H9 (cell line): ENCODE measurements around the gene RET. TPM values are rescaled to one million over a fixed set of nuclear protein-coding genes. Genes with fewer than 3 reads are reported as not detected.

ENCODE experiments used
- DNase-seq: peaks from one replicate; pipeline ENCODE4 v3.0.0-alpha.2; 2017
- H2AFZ ChIP-seq: one replicate; pipeline ENCODE4 v1.6.1; 2013; ENCODE audit warnings: mild to moderate bottlenecking, low read length, control low read depth, moderate library complexity
- H2AK5ac ChIP-seq: 2 replicates; pipeline ENCODE4 v1.6.1; 2013; ENCODE audit warnings: low read length, control low read depth, mixed read lengths; ENCODE audit not compliant: insufficient read length
- H2BK120ac ChIP-seq: one replicate; pipeline ENCODE4 v1.6.1; 2013; ENCODE audit warnings: low read depth, mild to moderate bottlenecking, low read length, control low read depth, inconsistent platforms; ENCODE audit not compliant: poor library complexity, severe bottlenecking
- H2BK12ac ChIP-seq: 2 replicates; pipeline ENCODE4 v1.6.1; 2013; ENCODE audit warnings: low read length, control low read depth, mixed read lengths, low read depth; ENCODE audit not compliant: insufficient read length
- H2BK15ac ChIP-seq: 2 replicates; pipeline ENCODE4 v1.6.1; 2013; ENCODE audit warnings: low read depth, low read length, control low read depth
- H2BK20ac ChIP-seq: one replicate; pipeline ENCODE4 v1.6.1; 2013; ENCODE audit warnings: low read depth, mild to moderate bottlenecking, low read length, control low read depth, inconsistent platforms; ENCODE audit not compliant: poor library complexity, severe bottlenecking
- H2BK5ac ChIP-seq: 2 replicates; pipeline ENCODE4 v1.6.1; 2013; ENCODE audit warnings: low read length, control low read depth, mixed read lengths; ENCODE audit not compliant: insufficient read length
- H3K14ac ChIP-seq: 2 replicates; pipeline ENCODE4 v1.6.1; 2013; ENCODE audit warnings: low read length, control low read depth; ENCODE audit not compliant: insufficient read depth
- H3K18ac ChIP-seq: 2 replicates; pipeline ENCODE4 v1.6.1; 2013; ENCODE audit warnings: low read depth, mild to moderate bottlenecking, mixed read lengths, low read length, control low read depth; ENCODE audit not compliant: insufficient read length
- H3K23ac ChIP-seq: 2 replicates; pipeline ENCODE4 v1.6.1; 2013; ENCODE audit warnings: low read length, control low read depth, mixed read lengths, low read depth; ENCODE audit not compliant: insufficient read length
- H3K23me2 ChIP-seq: 2 replicates; pipeline ENCODE4 v1.6.1; 2013; ENCODE audit warnings: low read depth, mild to moderate bottlenecking, mixed read lengths, low read length, control low read depth; ENCODE audit not compliant: insufficient read length, poor library complexity, severe bottlenecking
- H3K27ac ChIP-seq: 2 replicates; pipeline ENCODE4 v1.5.1; 2013; ENCODE audit warnings: low read length, control low read depth, mixed read lengths, low read depth; ENCODE audit not compliant: insufficient read length
- H3K27me3 ChIP-seq: 2 replicates; pipeline ENCODE4 v1.6.1; 2013; ENCODE audit warnings: low read length, control low read depth, inconsistent platforms; ENCODE audit not compliant: insufficient read depth
- H3K4ac ChIP-seq: 2 replicates; pipeline ENCODE4 v1.6.1; 2013; ENCODE audit warnings: low read depth, mild to moderate bottlenecking, control low read depth, inconsistent platforms, low read length, moderate library complexity
- H3K4me1 ChIP-seq: 2 replicates; pipeline ENCODE4 v1.6.1; 2013; ENCODE audit warnings: low read length, control low read depth, inconsistent platforms; ENCODE audit not compliant: insufficient read depth
- H3K4me2 ChIP-seq: 2 replicates; pipeline ENCODE4 v1.6.1; 2013; ENCODE audit warnings: low read length, control low read depth, mixed read lengths; ENCODE audit not compliant: insufficient read length, insufficient read depth
- H3K56ac ChIP-seq: 2 replicates; pipeline ENCODE4 v1.6.1; 2013; ENCODE audit warnings: low read depth, mild to moderate bottlenecking, mixed read lengths, low read length, control low read depth; ENCODE audit not compliant: insufficient read length
- H3K79me1 ChIP-seq: 2 replicates; pipeline ENCODE4 v1.6.1; 2013; ENCODE audit warnings: low read depth, mild to moderate bottlenecking, moderate library complexity, low read length, control low read depth, inconsistent platforms; ENCODE audit not compliant: insufficient read depth, poor library complexity, severe bottlenecking
- H3K79me2 ChIP-seq: 2 replicates; pipeline ENCODE4 v1.6.1; 2013; ENCODE audit warnings: low read length, control low read depth, inconsistent platforms; ENCODE audit not compliant: insufficient read depth
- H3K9ac ChIP-seq: 2 replicates; pipeline ENCODE4 v1.6.1; 2013; ENCODE audit warnings: low read length, control low read depth, mixed read lengths; ENCODE audit not compliant: insufficient read length; ENCODE audit errors: extremely low read depth
- H3K9me3 ChIP-seq: one replicate; pipeline ENCODE4 v1.6.1; 2013; ENCODE audit warnings: low read depth, low read length, inconsistent platforms; ENCODE audit not compliant: control insufficient read depth
- H3T11ph ChIP-seq: one replicate; pipeline ENCODE4 v1.6.1; 2013; ENCODE audit warnings: mild to moderate bottlenecking, low read length, control low read depth, inconsistent platforms
- H4K20me1 ChIP-seq: one replicate; pipeline ENCODE4 v1.6.1; 2013; ENCODE audit not compliant: control insufficient read depth, insufficient read length, insufficient read depth
- H4K5ac ChIP-seq: 2 replicates; pipeline ENCODE4 v1.6.1; 2013; ENCODE audit warnings: low read depth, mild to moderate bottlenecking, mixed read lengths, low read length, control low read depth; ENCODE audit not compliant: insufficient read length
- H4K8ac ChIP-seq: replicated peaks from 2 replicates; pipeline ENCODE4 v1.6.1; 2013; ENCODE audit warnings: low read length, control low read depth, mixed read lengths, low read depth; ENCODE audit not compliant: insufficient read length
- H4K91ac ChIP-seq: 2 replicates; pipeline ENCODE4 v1.6.1; 2013; ENCODE audit warnings: low read depth, mild to moderate bottlenecking, moderate library complexity, mixed read lengths, low read length, control low read depth; ENCODE audit not compliant: insufficient read length
- H3K27ac Mint-ChIP-seq, 3 experiments: 2 replicates in 2 of 3; 3 replicates in 1 of 3; pipeline ENCODE4 v1.8.0; 2020 to 2021; ENCODE audit warnings: mixed read lengths in 3 of 3, mild to moderate bottlenecking in 1 of 3, moderate library complexity in 1 of 3
- H3K27me3 Mint-ChIP-seq: 2 replicates; pipeline ENCODE4 v1.8.0; 2021; ENCODE audit warnings: low read depth, mild to moderate bottlenecking, moderate library complexity, mixed read lengths
- H3K36me3 Mint-ChIP-seq, 3 experiments: 2 replicates in 2 of 3; 3 replicates in 1 of 3; pipeline ENCODE4 v1.8.0; 2020 to 2021; ENCODE audit warnings: low read depth in 3 of 3, mixed read lengths in 3 of 3; ENCODE audit not compliant: insufficient read depth in 1 of 3
- H3K4me1 Mint-ChIP-seq, 2 experiments: 2 replicates each; pipeline ENCODE4 v1.8.0; 2020; ENCODE audit warnings: mixed read lengths in 2 of 2
- H3K4me3 Mint-ChIP-seq, 2 experiments: 2 replicates in 1 of 2; 3 replicates in 1 of 2; pipeline ENCODE4 v1.8.0; 2020 to 2021; ENCODE audit warnings: mild to moderate bottlenecking in 2 of 2, mixed read lengths in 2 of 2, moderate library complexity in 1 of 2
- H3K9me3 Mint-ChIP-seq, 2 experiments: 2 replicates in 1 of 2; 3 replicates in 1 of 2; pipeline ENCODE4 v1.8.0; 2020; ENCODE audit warnings: mild to moderate bottlenecking in 2 of 2, mixed read lengths in 2 of 2, moderate library complexity in 1 of 2
- CTCF ChIP-seq: fragments of 200-600 bp; sonication (generic); conservative IDR thresholded peaks from 3 replicates; pipeline ENCODE4 v1.8.0; 2021; ENCODE audit warnings: antibody characterized with exemption, mild to moderate bottlenecking
- WGBS: extraction: QIAGEN DNeasy Blood & Tissue Kit; methylation state at CpG from one replicate; pipeline ENCODE4 v1.1.7; 2013; ENCODE audit warnings: missing lambda C conversion rate, low lambda C conversion rate, mixed read lengths; ENCODE audit not compliant: insufficient read length; ENCODE audit errors: extremely low coverage; 5-methylcytosine and 5-hydroxymethylcytosine counted together
- total RNA-seq: library from RNA; stranded (reverse); gene quantifications from 2 replicates; pipeline ENCODE4 v1.2.1, GENCODE V29; 2021

The RET gene
- total RNA-seq, 1 experiment from 2014 or later, result 12.2 TPM

- H4K91ac ChIP-seq, result no peak overlapping the region
- no peaks in the 10 kb centered on the region for H3K27me3 ChIP-seq
- no peak for TF ChIP-seq CTCF
- H3T11ph ChIP-seq, result no peak overlapping the region
- no peaks in the 10 kb centered on the region for H3K36me3 Mint-ChIP-seq
- H3K79me1 ChIP-seq, result no peaks in the 10 kb centered on the region
- no peak overlapping the region for H2AK5ac ChIP-seq
- DNase-seq, result no peak
- no peaks in the 10 kb centered on the region for H3K79me2 ChIP-seq
- no peak overlapping the region for H4K5ac ChIP-seq
- H3K27ac ChIP-seq, result no peak overlapping the region
- peaks cover 16 to 19% of the 10 kb centered on the region in 2 experiments for H3K4me1 Mint-ChIP-seq
- no peak overlapping the region for H2BK12ac ChIP-seq
- no peak overlapping the region for H3K9ac ChIP-seq
- no CpG with 5 or more reads among the region's 5 CpGs for WGBS
- H2BK20ac ChIP-seq, result no peak overlapping the region
- H3K9me3 ChIP-seq, result no peaks in the 10 kb centered on the region
- H4K8ac ChIP-seq, result no peak overlapping the region
- H2AFZ ChIP-seq, result no peak overlapping the region
- H3K4me3 Mint-ChIP-seq, result no peak overlapping the region
- H3K9me3 Mint-ChIP-seq, result no peaks in the 10 kb centered on the region; a peak in 1 of 5 replicates
- H3K27me3 Mint-ChIP-seq, result peaks cover 11% of the 10 kb centered on the region
- H2BK15ac ChIP-seq, result no peak overlapping the region
- 0 out of 7 replicates have a peak overlapping the region, but pooled peaks of 1 of the 3 experiments have one; percentile 68 for H3K27ac Mint-ChIP-seq
- no peak overlapping the region for H3K14ac ChIP-seq
- no peak overlapping the region for H3K23ac ChIP-seq
- H3K4me2 ChIP-seq, result no peak overlapping the region
- no peak overlapping the region for H2BK120ac ChIP-seq
- H4K20me1 ChIP-seq, result no peaks in the 10 kb centered on the region
- H3K4me1 ChIP-seq, result no peaks in the 10 kb centered on the region
- H3K18ac ChIP-seq, result no peak overlapping the region
- no peak overlapping the region for H3K56ac ChIP-seq
- H2BK5ac ChIP-seq, result no peak overlapping the region
- H3K23me2 ChIP-seq, result no peaks in the 10 kb centered on the region
- H3K4ac ChIP-seq, result no peak overlapping the region
Observed at GRCh38 chr10:43048301-43049051, 28.4 kb upstream of the RET start.
